HepG2 (cell line): ENCODE results near the gene TSPAN3. TPM values are rescaled to one million over a fixed set of nuclear protein-coding genes. Genes with fewer than 3 reads are reported as not detected.

Experiments
- CREB1 ChIP-seq, 2 experiments: fragments of 450-650 bp in 1 of 2; IDR thresholded peaks; 2 replicates each; pipeline ENCODE4 v1.6.1; 2016 to 2017; ENCODE audit warnings: control low read depth in 1 of 2, mild to moderate bottlenecking in 1 of 2, missing compliant biosample characterization in 1 of 2, missing genetic modification characterization in 1 of 2
- ELF3 ChIP-seq: IDR thresholded peaks from 2 replicates; pipeline ENCODE4 v1.6.1; 2016; ENCODE audit warnings: missing genetic modification reagents, missing compliant biosample characterization
- ISX ChIP-seq: sonication (generic); formaldehyde crosslinking; conservative IDR thresholded peaks from 2 replicates; pipeline ENCODE4 v1.5.0; 2020; ENCODE audit warnings: missing genetic modification reagents
- RFX5 ChIP-seq: IDR thresholded peaks from 2 replicates; pipeline ENCODE4 v1.6.1; 2011; ENCODE audit warnings: low read depth, low read length, improper control_type of control experiment
- SRSF4 ChIP-seq: fragments of 200-400 bp; formaldehyde crosslinking; IDR thresholded peaks from one replicate; pipeline ENCODE4 v1.6.1; 2018; ENCODE audit warnings: mild to moderate bottlenecking, low read depth, low read length, moderate library complexity; ENCODE audit not compliant: poor library complexity, severe bottlenecking
- THAP11 ChIP-seq: IDR thresholded peaks from 2 replicates; pipeline ENCODE4 v1.6.1; 2016; ENCODE audit warnings: missing biosample characterization, missing genetic modification reagents
- ZBTB7A ChIP-seq: sonication (generic); formaldehyde crosslinking; IDR thresholded peaks from 2 replicates; pipeline ENCODE4 v1.8.0; 2022; ENCODE audit warnings: mild to moderate bottlenecking, missing genetic modification reagents
- ZFP90 ChIP-seq: sonication (generic); formaldehyde crosslinking; IDR thresholded peaks from 2 replicates; pipeline ENCODE4 v1.8.0; 2022; ENCODE audit warnings: missing genetic modification reagents, mild to moderate bottlenecking, inconsistent platforms, borderline replicate concordance
- ZFX ChIP-seq: sonication (generic); formaldehyde crosslinking; IDR thresholded peaks from 2 replicates; pipeline ENCODE4 v1.4.0; 2020; ENCODE audit warnings: mild to moderate bottlenecking, low read depth, missing genetic modification reagents, moderate library complexity
- ZNF225 ChIP-seq: sonication (generic); formaldehyde crosslinking; IDR thresholded peaks from 2 replicates; pipeline ENCODE4 v1.4.0; 2020; ENCODE audit warnings: mild to moderate bottlenecking, missing genetic modification reagents
- ZNF567 ChIP-seq: sonication (generic); formaldehyde crosslinking; IDR thresholded peaks from 2 replicates; pipeline ENCODE4 v1.8.1; 2023; ENCODE audit warnings: mild to moderate bottlenecking, missing genetic modification reagents, borderline replicate concordance
- ZNF605 ChIP-seq: sonication (generic); formaldehyde crosslinking; IDR thresholded peaks from 2 replicates; pipeline ENCODE4 v1.8.0; 2022; ENCODE audit warnings: mild to moderate bottlenecking, missing genetic modification reagents
- ZNF619 ChIP-seq: sonication (generic); formaldehyde crosslinking; IDR thresholded peaks from 2 replicates; pipeline ENCODE4 v1.4.0; 2020; ENCODE audit warnings: mild to moderate bottlenecking, missing genetic modification reagents
- ZNF672 ChIP-seq: sonication (generic); formaldehyde crosslinking; IDR thresholded peaks from 2 replicates; pipeline ENCODE4 v1.8.1; 2022; ENCODE audit warnings: missing genetic modification reagents
- ZNF777 ChIP-seq: sonication (generic); formaldehyde crosslinking; IDR thresholded peaks from 2 replicates; pipeline ENCODE4 v1.4.0; 2020; ENCODE audit warnings: missing genetic modification reagents
- ZNF879 ChIP-seq: sonication (generic); formaldehyde crosslinking; IDR thresholded peaks from 2 replicates; pipeline ENCODE4 v1.8.1; 2023; ENCODE audit warnings: missing genetic modification reagents
- ZSCAN31 ChIP-seq: sonication (generic); formaldehyde crosslinking; IDR thresholded peaks from 2 replicates; pipeline ENCODE4 v1.5.0; 2020; ENCODE audit warnings: low read depth, mild to moderate bottlenecking, missing genetic modification reagents
- polyA plus RNA-seq, 8 experiments: library from polyadenylated mRNA; depleted of rRNA in 3 of 8; stranded (reverse) in 7 of 8; unstranded in 1 of 8; fragments of >200 nt; fragmentation: Illumina TruSeq in 4 of 8; extraction: Trizol in 4 of 8; gene quantifications; 2 replicates each; pipeline versions ENCODE4 v1.2.1 to v1.2.3, GENCODE V29; 2011 to 2016; ENCODE audit warnings: low read depth in 4 of 8, missing spikeins in 1 of 8, mixed read lengths in 1 of 8; ENCODE audit not compliant: insufficient read depth in 1 of 8
- total RNA-seq, 5 experiments: library from RNA; depleted of rRNA; stranded (reverse); fragments of >200 nt; fragmentation: Illumina TruSeq; extraction: Trizol; gene quantifications; 2 replicates each; pipeline ENCODE4 v1.2.3, GENCODE V29; 2016; ENCODE audit warnings: low read depth in 1 of 5
- TF ChIP-seq, protein P1 (sequence below): sonication (generic); formaldehyde crosslinking; IDR thresholded peaks from 2 replicates; pipeline ENCODE4 v1.4.0; 2020; ENCODE audit warnings: missing genetic modification reagents
- TF ChIP-seq, protein P2 (sequence below): sonication (generic); formaldehyde crosslinking; IDR thresholded peaks from 2 replicates; pipeline ENCODE4 v1.9.0; 2022; ENCODE audit warnings: missing genetic modification reagents, mild to moderate bottlenecking, borderline replicate concordance
- TF ChIP-seq, protein P3 (sequence below): sonication (generic); formaldehyde crosslinking; IDR thresholded peaks from 2 replicates; pipeline ENCODE4 v1.4.0; 2020; ENCODE audit warnings: missing genetic modification reagents, mild to moderate bottlenecking, borderline replicate concordance
- TF ChIP-seq, protein P4 (sequence below): sonication (generic); formaldehyde crosslinking; IDR thresholded peaks from 2 replicates; pipeline ENCODE4 v1.4.0; 2020; ENCODE audit warnings: missing genetic modification reagents, borderline replicate concordance

The TSPAN3 gene
- total and polyA plus RNA-seq, 2 of the 13 experiments (the other 11 are each of a cell fraction or from before 2014, with no cell fraction given) = 167 to 170 TPM

DNA sequence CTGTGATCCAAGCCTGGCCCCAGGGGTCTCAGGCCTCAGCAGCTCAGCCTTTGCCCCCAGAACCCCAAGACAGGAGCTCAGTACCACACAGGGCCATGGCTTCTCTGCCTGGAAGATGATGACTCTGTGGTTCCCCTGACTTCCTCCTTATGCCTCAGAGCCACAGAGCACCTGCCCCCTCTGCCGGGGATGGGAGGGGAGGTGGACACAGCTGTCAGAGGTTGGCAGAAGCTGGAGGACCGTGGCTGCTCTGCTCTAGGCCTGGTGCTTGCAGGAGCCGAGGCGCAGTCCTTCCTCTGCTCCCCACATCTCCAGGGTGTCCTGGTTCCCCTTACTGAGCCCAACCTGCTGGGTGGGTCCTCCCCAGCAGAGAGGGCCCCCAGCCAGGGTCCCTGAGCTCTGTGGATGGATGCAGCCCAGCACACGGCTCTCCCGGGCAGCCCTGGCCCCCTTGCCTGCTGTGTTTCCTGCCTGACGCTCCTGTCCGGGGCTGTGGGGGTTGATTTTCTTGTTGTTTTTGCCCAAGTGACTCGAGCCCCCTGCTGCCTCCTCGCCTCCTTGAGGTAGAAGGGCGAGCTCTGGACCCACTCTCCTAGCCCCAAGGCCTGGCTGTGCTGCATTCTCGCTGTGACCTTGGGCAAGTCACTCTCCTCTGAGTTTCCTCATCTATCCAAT, 39.4 kb downstream of the TSPAN3 start (continued):
- TF ChIP-seq, protein P1, sequence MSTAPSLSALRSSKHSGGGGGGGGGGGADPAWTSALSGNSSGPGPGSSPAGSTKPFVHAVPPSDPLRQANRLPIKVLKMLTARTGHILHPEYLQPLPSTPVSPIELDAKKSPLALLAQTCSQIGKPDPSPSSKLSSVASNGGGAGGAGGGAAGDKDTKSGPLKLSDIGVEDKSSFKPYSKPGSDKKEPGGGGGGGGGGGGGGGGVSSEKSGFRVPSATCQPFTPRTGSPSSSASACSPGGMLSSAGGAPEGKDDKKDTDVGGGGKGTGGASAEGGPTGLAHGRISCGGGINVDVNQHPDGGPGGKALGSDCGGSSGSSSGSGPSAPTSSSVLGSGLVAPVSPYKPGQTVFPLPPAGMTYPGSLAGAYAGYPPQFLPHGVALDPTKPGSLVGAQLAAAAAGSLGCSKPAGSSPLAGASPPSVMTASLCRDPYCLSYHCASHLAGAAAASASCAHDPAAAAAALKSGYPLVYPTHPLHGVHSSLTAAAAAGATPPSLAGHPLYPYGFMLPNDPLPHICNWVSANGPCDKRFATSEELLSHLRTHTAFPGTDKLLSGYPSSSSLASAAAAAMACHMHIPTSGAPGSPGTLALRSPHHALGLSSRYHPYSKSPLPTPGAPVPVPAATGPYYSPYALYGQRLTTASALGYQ (CRISPR knock-in tag) = 0 out of 2 replicates have a peak, but pooled peaks have one; percentile 34
- TF ChIP-seq ZNF567 (0 out of 2 replicates have a peak, but pooled peaks have one; percentile 48), ZBTB7A (CRISPR knock-in tag) (peak; percentile 22; the same call in 1 of the 2 replicates), ZNF619 (CRISPR knock-in tag) (no peak), CREB1 (IDR thresholded peaks at IDR 0.05) (no peak), CREB1 (CRISPR knock-in tag; IDR thresholded peaks at IDR 0.05) (no peak), RFX5 (no peak), ISX (CRISPR knock-in tag) (no peak), ZFP90 (CRISPR knock-in tag) (no peak), SRSF4 (no peak), ZNF777 (CRISPR knock-in tag) (no peak), THAP11 (CRISPR knock-in tag) (no peak), ZNF672 (CRISPR knock-in tag) (no peak), ELF3 (CRISPR knock-in tag) (peak; percentile 31; the same call in 1 of the 2 replicates), ZSCAN31 (CRISPR knock-in tag) (0 out of 2 replicates have a peak, but pooled peaks have one; percentile 10), ZFX (CRISPR knock-in tag) (no peak), ZNF605 (peak; percentile 14), ZNF225 (no peak), ZNF879 (no peak)
- TF ChIP-seq, protein P2, sequence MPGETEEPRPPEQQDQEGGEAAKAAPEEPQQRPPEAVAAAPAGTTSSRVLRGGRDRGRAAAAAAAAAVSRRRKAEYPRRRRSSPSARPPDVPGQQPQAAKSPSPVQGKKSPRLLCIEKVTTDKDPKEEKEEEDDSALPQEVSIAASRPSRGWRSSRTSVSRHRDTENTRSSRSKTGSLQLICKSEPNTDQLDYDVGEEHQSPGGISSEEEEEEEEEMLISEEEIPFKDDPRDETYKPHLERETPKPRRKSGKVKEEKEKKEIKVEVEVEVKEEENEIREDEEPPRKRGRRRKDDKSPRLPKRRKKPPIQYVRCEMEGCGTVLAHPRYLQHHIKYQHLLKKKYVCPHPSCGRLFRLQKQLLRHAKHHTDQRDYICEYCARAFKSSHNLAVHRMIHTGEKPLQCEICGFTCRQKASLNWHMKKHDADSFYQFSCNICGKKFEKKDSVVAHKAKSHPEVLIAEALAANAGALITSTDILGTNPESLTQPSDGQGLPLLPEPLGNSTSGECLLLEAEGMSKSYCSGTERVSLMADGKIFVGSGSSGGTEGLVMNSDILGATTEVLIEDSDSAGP (CRISPR knock-in tag) = 0 out of 2 replicates have a peak, but pooled peaks have one; percentile 5
- TF ChIP-seq, protein P3, sequence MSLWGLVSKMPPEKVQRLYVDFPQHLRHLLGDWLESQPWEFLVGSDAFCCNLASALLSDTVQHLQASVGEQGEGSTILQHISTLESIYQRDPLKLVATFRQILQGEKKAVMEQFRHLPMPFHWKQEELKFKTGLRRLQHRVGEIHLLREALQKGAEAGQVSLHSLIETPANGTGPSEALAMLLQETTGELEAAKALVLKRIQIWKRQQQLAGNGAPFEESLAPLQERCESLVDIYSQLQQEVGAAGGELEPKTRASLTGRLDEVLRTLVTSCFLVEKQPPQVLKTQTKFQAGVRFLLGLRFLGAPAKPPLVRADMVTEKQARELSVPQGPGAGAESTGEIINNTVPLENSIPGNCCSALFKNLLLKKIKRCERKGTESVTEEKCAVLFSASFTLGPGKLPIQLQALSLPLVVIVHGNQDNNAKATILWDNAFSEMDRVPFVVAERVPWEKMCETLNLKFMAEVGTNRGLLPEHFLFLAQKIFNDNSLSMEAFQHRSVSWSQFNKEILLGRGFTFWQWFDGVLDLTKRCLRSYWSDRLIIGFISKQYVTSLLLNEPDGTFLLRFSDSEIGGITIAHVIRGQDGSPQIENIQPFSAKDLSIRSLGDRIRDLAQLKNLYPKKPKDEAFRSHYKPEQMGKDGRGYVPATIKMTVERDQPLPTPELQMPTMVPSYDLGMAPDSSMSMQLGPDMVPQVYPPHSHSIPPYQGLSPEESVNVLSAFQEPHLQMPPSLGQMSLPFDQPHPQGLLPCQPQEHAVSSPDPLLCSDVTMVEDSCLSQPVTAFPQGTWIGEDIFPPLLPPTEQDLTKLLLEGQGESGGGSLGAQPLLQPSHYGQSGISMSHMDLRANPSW = no peak
- TF ChIP-seq, protein P4, sequence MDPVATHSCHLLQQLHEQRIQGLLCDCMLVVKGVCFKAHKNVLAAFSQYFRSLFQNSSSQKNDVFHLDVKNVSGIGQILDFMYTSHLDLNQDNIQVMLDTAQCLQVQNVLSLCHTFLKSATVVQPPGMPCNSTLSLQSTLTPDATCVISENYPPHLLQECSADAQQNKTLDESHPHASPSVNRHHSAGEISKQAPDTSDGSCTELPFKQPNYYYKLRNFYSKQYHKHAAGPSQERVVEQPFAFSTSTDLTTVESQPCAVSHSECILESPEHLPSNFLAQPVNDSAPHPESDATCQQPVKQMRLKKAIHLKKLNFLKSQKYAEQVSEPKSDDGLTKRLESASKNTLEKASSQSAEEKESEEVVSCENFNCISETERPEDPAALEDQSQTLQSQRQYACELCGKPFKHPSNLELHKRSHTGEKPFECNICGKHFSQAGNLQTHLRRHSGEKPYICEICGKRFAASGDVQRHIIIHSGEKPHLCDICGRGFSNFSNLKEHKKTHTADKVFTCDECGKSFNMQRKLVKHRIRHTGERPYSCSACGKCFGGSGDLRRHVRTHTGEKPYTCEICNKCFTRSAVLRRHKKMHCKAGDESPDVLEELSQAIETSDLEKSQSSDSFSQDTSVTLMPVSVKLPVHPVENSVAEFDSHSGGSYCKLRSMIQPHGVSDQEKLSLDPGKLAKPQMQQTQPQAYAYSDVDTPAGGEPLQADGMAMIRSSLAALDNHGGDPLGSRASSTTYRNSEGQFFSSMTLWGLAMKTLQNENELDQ (CRISPR knock-in tag) = no peak
